NCI-H748 (cell line): ENCODE data around the gene RB1.
"Not testable (repeated sequence)": the region's sequence is repeated elsewhere in the genome, so short reads cannot be mapped to it uniquely, and the experiment has no call there.

Source experiments
- DNase-seq: peaks from one replicate; lab custom pipeline; 2025; ENCODE audit not compliant: unreplicated experiment; lab: John Stamatoyannopoulos, UW

RB1 gene

DNA sequence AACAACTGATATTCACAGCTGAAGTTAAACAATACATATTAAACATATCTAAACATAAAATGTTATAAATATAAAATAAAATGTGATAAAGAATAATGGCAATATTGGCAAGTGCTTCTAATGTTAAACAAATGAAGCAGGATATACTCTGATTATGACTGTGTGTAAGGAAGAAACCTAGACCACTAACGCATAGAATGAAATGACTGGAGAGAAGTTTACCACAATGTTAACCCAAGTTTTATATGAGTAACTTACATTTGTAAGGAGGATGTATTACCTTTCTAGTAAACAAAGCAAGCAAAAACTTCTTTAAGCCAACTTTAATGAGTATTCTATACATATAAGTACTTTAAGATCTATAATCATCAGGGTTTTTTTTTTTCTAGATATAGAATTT lies 43.0 kb downstream of the RB1 start:
- DNase-seq = no peak

DNA sequence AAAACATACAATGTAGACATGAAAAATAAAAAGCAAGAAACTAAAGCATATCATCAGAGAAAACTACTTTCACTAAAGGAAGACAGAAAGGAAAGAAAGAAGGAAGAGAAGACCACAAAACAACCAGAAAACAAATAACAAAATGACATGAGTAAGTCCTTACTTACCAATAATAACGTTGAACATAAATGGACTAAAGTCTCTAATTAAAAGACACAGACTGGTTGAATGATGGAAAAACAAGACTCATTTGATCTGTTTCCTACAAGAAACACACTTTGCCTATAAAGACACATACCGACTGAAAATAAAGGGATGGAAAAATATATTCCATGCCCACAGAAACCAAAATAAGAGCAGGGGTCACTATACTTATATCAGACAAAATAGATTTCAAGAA lies 46.0 kb downstream of the RB1 start:
- no peak for DNase-seq

DNA sequence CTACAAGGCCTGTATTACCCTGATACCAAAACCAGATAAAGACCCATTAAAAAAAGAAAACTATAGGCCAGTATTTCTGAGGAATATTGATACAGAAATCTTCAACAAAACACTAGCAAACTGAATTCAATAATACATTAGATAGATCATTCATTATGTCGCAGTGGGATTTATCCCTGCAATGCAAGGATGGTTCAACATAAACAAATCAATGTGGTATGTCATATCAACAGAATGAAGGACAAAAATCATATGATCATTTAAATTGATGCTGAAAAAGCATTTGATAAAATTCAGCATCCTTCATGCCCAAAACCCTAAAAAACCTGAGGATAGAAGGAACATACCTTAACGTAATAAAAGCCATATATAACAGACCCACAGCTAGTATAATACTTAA lies 50.0 kb downstream of the RB1 start:
- no peak for DNase-seq

GRCh38 chr13:48355524-48355923 lies 52.0 kb downstream of the RB1 start:
- not testable (repeated sequence) for DNase-seq

GRCh38 chr13:48356750-48357149 lies 53.2 kb downstream of the RB1 start:
- no peak for DNase-seq

- DNase-seq = no peak
Observed at GRCh38 chr13:48369988-48370387, 66.4 kb downstream of the RB1 start.

DNA sequence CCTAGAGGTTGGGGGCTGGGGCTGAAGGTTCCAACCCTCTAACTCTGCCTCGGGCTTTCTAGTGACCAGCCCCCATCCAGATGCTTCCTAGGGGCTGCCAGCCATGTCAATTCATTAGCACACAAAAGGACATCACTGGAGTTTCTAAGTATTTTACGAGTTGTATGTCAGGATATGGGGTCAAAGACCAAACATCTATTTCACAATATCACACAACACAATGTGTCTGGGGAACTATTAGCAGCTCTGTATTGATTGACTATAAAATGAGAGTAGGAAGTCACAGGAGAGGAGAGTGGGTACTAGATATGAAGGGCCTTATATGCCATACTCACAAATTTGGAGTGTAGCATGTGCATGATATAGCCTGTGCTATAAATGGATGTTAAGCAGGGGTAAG lies 67.3 kb downstream of the RB1 start:
- DNase-seq = no peak

GRCh38 chr13:48377857-48378256 lies 74.3 kb downstream of the RB1 start:
- no peak for DNase-seq

DNA sequence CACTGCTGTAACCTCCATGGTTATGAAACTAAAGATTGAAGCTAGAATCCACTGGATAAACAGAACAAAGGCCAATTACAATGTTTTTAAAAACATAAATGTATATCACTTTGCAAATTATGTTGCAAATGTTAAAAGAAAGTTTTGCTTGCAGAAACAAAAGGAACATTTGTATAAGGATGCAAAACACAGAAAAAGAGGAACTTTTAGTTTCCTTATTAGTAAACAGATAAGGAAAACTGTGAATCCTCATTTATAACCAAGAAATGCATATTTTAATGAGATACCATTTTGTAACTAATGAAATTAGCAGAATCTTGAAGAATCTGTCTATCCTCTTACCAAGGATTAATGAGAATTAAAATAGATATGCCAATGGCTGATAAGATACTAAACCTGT lies 77.0 kb downstream of the RB1 start:
- no peak for DNase-seq

GRCh38 chr13:48383384-48383783 lies 79.8 kb downstream of the RB1 start:
- DNase-seq = no peak

DNA sequence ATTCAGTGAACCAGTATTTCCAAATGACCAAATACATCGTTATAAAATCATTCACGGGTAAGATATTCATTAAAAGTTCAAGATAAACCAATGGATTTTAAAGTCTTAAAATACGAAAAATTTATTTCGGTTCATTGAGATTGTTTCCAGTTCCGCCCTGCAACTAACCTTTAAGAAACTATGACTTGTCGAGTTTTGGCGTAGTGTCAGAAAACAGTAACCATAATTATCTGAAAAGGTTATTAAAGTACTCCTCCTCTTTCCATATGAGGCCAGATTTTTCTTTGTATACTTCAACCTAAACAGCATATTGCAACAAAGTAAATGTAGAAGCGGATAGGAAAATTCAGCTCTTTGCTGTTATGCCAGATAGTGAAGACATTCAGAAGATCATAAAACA lies 83.3 kb downstream of the RB1 start:
- DNase-seq = no peak

GRCh38 chr13:48391257-48391656 lies 87.7 kb downstream of the RB1 start:
- no peak for DNase-seq

- no peak for DNase-seq
Observed at GRCh38 chr13:48393030-48393697, 89.6 kb downstream of the RB1 start.

- no peak for DNase-seq
Observed at GRCh38 chr13:48393698-48394085, 90.1 kb downstream of the RB1 start.

DNA sequence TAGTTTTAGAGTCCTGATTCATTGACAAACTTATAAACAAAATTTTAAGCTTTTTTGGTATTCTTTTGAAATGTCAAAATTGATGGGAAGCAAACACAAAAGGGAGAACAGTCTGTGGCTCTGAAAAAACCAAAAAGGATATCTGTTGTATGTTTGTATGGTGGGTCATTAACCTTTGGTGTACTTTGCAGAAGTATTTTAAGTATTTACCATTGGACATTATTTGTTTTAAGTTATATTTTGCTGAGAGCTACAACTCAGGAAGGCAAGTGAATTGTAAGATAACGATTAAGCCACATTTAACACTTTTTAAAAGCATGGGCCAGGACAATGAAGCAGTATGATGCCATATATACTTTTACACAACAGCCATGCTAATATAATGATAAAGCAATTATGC lies 94.2 kb downstream of the RB1 start:
- no peak for DNase-seq

- DNase-seq = no peak
Observed at GRCh38 chr13:48398450-48399095, 95.0 kb downstream of the RB1 start.

- no peak for DNase-seq
Observed at GRCh38 chr13:48400090-48400694, 96.6 kb downstream of the RB1 start.

GRCh38 chr13:48400850-48401291 lies 97.3 kb downstream of the RB1 start:
- no peak for DNase-seq

DNA sequence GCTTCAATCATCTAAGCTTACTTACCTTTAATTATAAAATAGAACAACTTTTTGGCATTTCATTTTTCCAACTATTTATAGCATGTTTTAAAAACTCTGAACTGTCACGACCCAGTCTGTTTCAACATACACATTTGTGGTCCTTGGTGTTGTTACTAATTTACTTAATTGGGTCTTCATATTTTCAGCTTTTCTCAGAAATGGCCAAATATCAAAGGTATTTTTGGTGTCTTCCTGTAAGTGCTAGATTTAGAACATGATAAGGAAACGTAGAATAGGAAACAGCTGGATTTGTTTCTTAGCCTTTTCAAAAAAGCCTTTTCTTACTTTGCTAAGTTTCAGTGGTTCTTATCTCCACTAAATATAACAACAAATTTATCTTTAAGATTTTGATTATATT lies 97.9 kb downstream of the RB1 start:
- DNase-seq = no peak

DNA sequence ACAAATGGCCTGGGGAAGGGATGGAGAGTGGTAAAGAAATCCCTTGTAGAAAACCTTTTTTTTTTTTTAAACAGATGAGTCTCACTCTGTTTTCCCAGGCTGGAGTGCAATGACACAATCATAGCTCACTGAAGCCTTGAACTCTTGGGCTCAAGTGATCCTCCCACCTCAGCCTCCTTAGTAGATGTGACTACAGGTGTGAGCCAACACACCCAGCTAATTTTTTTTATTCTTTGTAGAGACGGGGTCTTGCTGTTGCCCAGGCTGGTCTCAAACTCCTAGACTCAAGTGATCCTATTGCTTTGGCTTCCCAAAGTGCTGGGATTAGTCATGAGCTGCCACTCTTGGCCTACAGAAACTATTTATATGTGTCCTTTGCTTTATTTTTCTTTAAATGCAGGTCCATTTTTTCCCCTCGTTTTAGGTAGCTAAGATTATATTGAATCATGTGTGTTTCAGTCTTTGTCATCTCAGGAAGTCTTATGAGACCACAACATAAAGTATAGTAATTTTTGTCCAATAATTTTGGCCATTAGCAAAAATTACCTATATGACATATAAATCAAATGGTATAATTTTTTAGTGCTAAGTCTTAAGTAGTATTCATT lies 98.9 kb downstream of the RB1 start:
- DNase-seq = no peak

GRCh38 chr13:48403151-48403631 lies 99.6 kb downstream of the RB1 start:
- DNase-seq = no peak

DNA sequence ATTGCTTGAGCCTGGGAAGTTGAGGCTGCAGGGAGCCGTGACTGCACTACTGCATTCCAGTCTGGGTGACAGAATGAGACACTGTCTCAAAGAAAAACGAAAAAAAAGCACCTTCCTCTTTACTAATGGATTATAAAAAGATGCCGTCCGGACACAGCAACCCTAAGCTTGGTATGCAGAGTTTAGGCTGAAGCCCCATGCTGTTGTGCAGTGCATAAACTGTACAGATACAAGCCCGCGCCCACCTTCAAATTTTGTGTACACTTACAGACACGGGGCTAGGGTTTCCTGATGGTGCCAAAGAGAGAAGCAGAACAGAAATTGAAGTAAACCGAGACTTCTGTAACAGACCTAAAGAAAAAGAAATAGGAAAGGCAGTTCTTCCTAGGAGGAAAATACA lies 100.4 kb downstream of the RB1 start:
- no peak for DNase-seq
